ENCODE measurements around the gene ADAM17.
"Not testable (repeated sequence)": the region's sequence is repeated elsewhere in the genome, so short reads cannot be mapped to it uniquely, and the experiment has no call there.

The ADAM17 gene

GRCh38 chr2:9532421-9532820 lies 23.2 kb downstream of the ADAM17 start:
- no peak overlapping the region for H3K27ac ChIP-seq

DNA sequence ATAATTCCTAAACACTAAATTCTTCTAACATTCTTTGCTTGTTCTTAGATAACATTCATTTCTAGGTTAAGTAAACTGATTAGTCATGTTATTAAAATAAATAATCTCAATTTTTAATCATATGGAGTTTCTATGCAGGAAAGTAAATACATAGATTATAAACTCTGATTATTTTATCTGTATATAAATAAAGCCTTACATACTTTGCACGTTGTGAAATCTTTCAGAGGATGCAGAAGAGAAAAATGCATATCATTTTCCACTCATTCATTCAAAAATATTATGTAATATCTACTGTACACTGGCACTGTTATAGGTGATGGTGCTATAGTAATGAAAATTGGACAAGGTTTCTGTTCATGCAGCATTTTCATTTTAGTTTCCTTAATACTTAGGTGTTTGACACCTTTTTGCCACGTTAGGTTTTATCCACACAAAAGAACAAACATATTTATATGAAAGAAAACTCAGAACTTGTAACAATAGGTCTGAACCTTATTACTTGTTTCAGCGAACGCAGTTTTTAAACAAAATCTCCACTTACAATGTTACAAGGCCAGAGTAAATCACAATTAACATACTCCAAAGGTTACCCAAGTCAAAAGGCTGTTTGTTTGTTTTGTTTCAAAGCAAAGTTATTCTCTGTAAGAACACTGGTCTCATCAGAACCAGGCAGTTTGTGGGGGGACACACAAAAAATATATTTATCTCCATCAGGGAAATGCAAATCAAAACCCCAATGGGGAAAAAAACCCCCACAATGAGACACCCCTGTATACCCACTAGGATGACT lies 27.4 kb downstream of the ADAM17 start:
- no peak overlapping the region for H3K27ac ChIP-seq
- H3K4me3 ChIP-seq, result no peak overlapping the region

More at GRCh38 chr2:9532421-9532820, 23.2 kb downstream of the ADAM17 start:
- no peak overlapping the region for H3K4me3 ChIP-seq

DNA sequence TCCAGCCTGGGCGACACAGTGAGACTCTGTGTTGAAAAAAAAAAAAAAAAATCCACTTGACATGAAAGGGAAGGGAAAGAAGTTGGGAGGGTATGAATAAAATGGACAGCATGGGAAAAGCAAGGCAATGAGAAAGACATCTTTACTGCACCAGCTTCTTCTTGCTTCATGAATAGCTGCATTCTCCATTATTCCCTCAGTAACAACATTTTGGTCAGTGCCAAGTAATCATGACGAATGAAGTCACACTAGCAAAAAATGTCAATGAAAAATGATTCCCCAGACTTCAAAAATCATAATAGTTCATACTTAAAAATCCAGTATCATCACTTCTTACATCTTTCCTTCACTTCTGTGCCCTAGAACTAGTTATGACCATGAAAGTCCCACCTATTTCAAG lies 30.4 kb downstream of the ADAM17 start:
- Histone ChIP-seq H3K27ac (no peak overlapping the region), H3K4me3 (no peak overlapping the region)

DNA sequence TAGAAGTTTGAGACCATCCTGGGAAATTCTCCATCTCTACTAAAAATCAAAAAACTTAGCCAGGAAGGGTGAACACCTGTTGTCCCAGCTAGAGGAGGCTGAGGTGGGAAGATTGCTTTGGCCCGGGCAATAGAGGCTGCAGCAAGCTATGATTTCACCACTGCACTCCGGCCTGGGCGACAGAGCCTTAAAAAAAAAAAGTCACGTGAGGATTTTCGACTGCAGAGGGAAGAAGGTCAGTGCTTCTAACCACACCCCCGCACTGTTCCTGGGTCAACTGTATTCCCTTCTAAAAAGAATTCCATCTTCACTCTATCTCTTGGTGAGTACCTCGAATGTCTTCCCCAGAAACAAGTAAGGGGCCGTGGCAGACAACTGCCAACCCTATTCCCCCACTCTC lies 31.3 kb downstream of the ADAM17 start:
- Histone ChIP-seq H3K27ac (no peak overlapping the region), H3K4me3 (no peak overlapping the region)

DNA sequence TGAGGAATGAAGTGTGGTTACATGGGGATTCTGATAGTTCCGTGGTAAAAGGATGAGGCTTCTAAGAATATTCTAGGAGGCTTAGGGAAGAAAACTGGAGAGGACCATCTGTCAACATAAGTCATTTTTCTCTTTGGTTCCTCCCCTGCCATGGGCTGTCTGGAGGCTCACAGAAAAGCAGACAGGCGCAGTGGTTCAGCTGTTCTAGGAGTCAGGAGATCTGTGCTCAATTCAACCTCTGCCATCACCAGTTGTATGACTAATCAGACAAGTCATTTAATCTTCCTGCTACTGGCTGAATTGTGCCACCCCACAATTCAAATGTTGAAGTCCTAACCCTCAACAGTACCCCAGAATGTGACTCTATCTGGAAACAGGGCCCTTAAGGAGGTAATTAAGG lies 36.4 kb downstream of the ADAM17 start:
- Histone ChIP-seq H3K4me3 (no peak overlapping the region), H3K27ac (no peak overlapping the region)

DNA sequence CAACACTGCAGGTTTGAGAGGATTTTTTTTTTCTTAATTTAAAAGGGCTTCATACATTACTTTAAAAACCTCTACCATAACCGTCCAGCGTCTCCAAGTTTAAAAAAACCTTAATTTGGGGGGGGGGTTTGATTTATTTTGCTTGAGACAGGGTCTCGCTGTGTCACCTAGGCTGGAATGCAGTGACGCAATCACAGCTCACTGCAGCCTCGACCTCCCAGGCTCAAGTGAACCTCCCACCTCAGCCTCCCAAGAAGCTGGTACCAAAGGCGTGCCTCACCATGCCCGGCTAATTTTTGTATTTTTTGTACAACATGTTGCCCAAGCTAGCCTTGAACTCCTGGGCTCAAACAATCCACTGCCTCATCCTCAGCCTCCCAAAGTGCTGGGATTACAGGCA lies 36.9 kb downstream of the ADAM17 start:
- H3K4me3 ChIP-seq, result no peak overlapping the region
- H3K27ac ChIP-seq, result no peak overlapping the region

- no peak overlapping the region for H3K27ac ChIP-seq
- no peak overlapping the region for H3K4me3 ChIP-seq
These were observed 37.5 kb downstream of the ADAM17 start for GRCh38 chr2:9518163-9518562.

GRCh38 chr2:9517118-9517782 lies 38.4 kb downstream of the ADAM17 start:
- H3K27ac ChIP-seq, result no peak overlapping the region
- no peak overlapping the region for H3K4me3 ChIP-seq

DNA sequence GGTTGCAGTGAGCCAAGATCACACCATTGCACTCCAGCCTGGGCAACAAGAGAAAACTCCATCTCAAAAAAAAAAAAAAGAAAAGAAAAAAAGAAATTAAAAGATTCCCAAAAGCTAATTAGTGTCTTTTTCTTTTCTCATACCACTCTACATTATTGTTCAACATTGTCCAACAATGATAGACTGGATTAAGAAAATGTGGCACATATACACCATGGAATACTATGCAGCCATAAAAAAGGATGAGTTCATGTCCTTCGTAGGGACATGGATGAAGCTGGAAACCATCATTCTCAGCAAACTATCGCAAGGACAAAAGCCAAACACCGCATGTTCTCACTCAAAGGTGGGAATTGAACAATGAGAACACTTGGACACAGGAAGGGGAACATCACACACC lies 41.7 kb downstream of the ADAM17 start:
- H3K4me3 ChIP-seq, H3K27ac ChIP-seq: not testable (repeated sequence)

- H3K27ac ChIP-seq, result no peak overlapping the region
- H3K4me3 ChIP-seq, result no peak overlapping the region
These were observed 46.7 kb downstream of the ADAM17 start for GRCh38 chr2:9508931-9509330.

DNA sequence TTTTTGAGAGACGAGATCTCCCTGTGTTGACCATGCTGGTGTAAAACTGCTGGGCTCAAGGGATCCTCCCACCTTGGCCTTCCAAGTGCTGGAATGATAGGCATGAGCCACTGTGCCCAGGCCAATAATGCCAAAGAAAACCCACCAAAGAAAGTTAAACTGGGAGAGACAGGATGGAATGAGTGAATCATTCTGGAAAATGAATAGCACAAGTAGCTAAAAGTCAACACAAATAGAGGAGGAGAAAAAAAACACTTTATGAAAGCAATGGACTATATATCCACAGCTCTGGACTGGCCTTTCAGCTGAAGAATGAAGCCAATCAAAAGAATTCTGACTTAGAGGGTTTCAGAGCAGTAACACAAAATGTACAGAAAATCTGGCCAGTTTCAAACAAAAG lies 57.4 kb downstream of the ADAM17 start:
- H3K27ac ChIP-seq, result peak overlapping the region in 1 of 21 experiments; percentile 29
- no peak overlapping the region for H3K4me3 ChIP-seq

GRCh38 chr2:9497017-9497416 lies 58.6 kb downstream of the ADAM17 start:
- H3K27ac ChIP-seq, result peak overlapping the region in 1 of 21 experiments; percentile 6
- no peak overlapping the region for H3K4me3 ChIP-seq

DNA sequence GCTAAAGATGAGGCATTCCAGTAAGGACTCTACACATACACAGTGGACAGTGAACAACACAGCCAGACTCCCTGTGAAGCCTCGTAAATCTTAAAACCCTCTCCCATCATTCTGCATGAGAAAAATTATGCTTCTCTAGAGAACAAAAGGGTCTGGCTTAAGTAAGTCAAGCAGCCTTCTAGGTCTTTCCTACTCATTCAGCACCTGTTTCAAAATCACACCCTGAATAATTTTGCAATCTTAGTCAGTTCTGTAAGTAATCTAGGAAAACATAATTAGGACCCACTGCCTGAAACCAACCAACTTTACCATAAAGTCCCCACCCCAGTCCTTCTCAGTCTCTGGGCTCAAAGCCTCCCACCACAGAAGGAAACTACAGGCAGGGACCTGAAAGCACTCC lies 61.5 kb downstream of the ADAM17 start:
- no peak overlapping the region for H3K4me3 ChIP-seq

GRCh38 chr2:9493478-9493877 lies 62.2 kb downstream of the ADAM17 start:
- H3K27ac ChIP-seq, result no peak overlapping the region
- H3K4me3 ChIP-seq, result no peak overlapping the region

More for the DNA sequence above, 61.5 kb downstream of the ADAM17 start:
- no peak overlapping the region for H3K27ac ChIP-seq

GRCh38 chr2:9492927-9493326 lies 62.7 kb downstream of the ADAM17 start:
- Histone ChIP-seq H3K4me3 (no peak overlapping the region), H3K27ac (no peak overlapping the region)

GRCh38 chr2:9490789-9491188 lies 64.8 kb downstream of the ADAM17 start:
- no peak overlapping the region for H3K4me3 ChIP-seq
- H3K27ac ChIP-seq, result no peak overlapping the region

DNA sequence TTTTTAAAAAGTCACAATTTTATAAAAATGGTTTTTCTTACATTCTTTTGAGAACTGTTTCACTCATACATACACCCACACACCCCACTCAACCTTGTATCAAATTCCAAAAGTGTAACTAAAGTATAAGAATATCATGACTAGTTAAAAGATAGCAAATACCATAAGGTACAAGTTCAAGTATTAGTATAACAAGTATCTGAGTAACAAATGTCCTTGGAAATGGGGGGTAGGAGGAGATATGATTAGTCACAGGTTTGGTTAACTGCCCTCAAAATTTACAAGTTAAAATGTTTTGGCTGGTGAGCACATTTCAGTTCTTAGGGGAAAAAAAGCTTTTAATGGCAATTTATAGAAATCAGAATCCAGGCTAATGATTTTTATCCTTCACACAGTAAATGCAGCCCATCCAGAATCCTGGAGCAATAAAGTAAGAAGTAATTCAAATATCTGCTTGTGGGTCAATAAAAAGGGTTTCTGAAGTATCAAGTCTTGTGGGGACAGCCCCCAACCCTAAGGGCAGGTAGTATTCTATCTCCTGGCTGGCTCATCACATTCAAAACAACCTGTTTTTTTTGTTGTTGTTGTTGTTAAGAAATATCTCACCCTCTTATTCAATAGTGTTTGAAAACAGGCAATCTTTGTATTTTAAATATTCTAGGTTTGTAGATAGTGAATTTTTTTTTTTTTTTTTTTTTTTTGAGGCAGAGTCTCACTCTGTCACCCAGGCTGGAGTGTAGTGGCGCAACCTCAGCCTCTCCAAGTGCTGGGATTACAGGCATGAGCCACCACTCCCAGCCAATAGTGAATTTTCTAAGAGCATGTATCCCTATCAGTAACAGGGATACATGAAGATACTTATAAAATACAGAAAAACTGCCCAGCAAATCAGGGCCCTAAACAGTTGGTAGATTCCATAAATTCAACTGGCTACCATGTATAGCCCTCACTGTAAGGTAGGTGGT lies 66.8 kb downstream of the ADAM17 start:
- Histone ChIP-seq H3K27ac (no peak overlapping the region), H3K4me3 (no peak overlapping the region)

- Histone ChIP-seq H3K4me3 (no peak overlapping the region), H3K27ac (no peak overlapping the region)
These were observed 71.1 kb downstream of the ADAM17 start for GRCh38 chr2:9484533-9484932.

DNA sequence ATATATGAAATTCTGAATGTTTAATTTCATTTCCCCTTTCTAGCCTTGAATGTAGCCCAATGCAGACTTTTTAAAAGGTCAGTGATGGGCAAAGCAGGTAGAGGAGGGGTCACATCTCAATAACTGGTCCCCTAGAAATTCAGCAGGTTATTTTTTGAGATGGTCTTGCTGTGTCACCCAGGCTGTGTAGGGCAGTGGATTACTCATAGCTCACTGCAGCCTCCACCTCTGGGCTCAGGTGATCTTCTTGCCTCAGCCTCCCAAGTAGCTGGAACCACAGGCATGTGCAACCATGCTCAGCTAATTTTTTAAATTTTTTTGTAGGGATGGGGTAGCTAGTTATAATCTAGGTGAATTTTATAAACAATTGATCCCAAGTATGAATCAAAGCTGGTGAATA lies 72.5 kb downstream of the ADAM17 start:
- H3K4me3 ChIP-seq, result no peak overlapping the region
- H3K27ac ChIP-seq, result no peak overlapping the region

DNA sequence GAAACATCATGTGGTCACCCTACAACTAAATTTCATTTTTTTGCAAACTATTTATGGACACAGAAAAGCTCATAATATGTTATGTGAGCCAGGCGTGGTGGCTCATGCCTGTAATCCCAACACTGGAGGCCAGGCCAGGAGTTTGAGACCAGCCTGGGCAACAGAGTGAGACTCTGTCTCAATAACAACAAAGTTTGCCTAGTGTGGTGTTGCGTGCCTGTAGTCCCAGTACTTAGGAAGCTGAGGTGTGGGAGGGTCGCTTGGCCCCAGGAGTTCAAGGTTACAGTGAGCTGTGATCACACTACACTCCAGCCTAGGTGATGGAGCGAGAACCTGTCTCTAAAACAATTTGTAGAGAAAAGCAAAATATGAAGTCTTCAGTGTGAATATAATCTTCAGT lies 75.5 kb downstream of the ADAM17 start:
- no peak overlapping the region for H3K4me3 ChIP-seq
- no peak overlapping the region for H3K27ac ChIP-seq

All from skin epidermis (tissue), 12 donors.